ENCODE data around the gene LGALS13.

DNA sequence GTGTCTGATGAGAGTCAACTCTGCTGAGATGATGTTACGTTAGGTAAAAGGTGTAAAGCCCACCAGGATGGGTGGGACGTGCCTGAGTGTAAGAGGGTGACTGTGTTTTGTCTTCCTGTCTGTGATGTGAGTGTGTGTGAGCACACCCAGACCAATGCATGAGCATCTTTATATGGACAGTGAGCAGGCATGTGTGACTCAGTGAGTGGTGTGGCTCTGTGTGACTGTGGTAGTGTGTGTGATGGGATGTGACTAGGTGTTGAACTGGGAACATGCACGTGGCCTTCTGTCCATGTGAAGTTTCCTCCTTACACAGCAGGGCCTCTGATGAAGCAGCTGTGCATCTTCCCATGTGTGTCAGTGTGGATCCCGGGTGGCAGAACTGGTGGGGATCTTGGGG is 35.6 kb downstream of the LGALS13 start:
- no peak for TF ChIP-seq POLR2A (IDR thresholded peaks at IDR 0.05)
- TF ChIP-seq, protein P1, sequence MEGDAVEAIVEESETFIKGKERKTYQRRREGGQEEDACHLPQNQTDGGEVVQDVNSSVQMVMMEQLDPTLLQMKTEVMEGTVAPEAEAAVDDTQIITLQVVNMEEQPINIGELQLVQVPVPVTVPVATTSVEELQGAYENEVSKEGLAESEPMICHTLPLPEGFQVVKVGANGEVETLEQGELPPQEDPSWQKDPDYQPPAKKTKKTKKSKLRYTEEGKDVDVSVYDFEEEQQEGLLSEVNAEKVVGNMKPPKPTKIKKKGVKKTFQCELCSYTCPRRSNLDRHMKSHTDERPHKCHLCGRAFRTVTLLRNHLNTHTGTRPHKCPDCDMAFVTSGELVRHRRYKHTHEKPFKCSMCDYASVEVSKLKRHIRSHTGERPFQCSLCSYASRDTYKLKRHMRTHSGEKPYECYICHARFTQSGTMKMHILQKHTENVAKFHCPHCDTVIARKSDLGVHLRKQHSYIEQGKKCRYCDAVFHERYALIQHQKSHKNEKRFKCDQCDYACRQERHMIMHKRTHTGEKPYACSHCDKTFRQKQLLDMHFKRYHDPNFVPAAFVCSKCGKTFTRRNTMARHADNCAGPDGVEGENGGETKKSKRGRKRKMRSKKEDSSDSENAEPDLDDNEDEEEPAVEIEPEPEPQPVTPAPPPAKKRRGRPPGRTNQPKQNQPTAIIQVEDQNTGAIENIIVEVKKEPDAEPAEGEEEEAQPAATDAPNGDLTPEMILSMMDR (IDR thresholded peaks at IDR 0.05), result no peak

Data from thyroid gland (tissue), 4 donors.